DOHH2 (cell line): ENCODE data around the gene TMEM38A.
"Not testable (repeated sequence)": the region's sequence is repeated elsewhere in the genome, so short reads cannot be mapped to it uniquely, and the experiment has no call there.

Experiments used
- H3F3A ChIP-seq: fragments of 200-600 bp; sonication (generic), shearing (Covaris generic); 2 replicates; pipeline ENCODE4 v1.6.0; 2016; ENCODE audit warnings: antibody characterized with exemption, mild to moderate bottlenecking; ENCODE audit not compliant: control insufficient read depth, insufficient read depth
- H3K27ac ChIP-seq: fragments of 200-600 bp; sonication (generic); 2 replicates; pipeline ENCODE4 v1.5.1; 2014; ENCODE audit warnings: low read depth, mild to moderate bottlenecking, low read length, moderate library complexity
- H3K27me3 ChIP-seq: fragments of 200-600 bp; sonication (generic); 2 replicates; pipeline ENCODE4 v1.6.1; 2014; ENCODE audit warnings: mild to moderate bottlenecking, low read length, mixed read lengths; ENCODE audit not compliant: control insufficient read depth
- H3K36me3 ChIP-seq: fragments of 200-600 bp; sonication (generic); 2 replicates; pipeline ENCODE4 v1.6.1; 2014; ENCODE audit warnings: mild to moderate bottlenecking, low read length, moderate library complexity, mixed read lengths; ENCODE audit not compliant: control insufficient read depth
- H3K4me1 ChIP-seq: fragments of 200-600 bp; sonication (generic); 2 replicates; pipeline ENCODE4 v1.6.1; 2014; ENCODE audit warnings: mild to moderate bottlenecking, low read length, mixed read lengths; ENCODE audit not compliant: control insufficient read depth
- H3K4me2 ChIP-seq: fragments of 200-600 bp; sonication (generic); 2 replicates; pipeline ENCODE4 v1.6.0; 2014; ENCODE audit warnings: mild to moderate bottlenecking, low read length, moderate library complexity
- H3K4me3 ChIP-seq: fragments of 200-600 bp; sonication (generic); 2 replicates; pipeline ENCODE4 v1.5.1; 2014; ENCODE audit warnings: mild to moderate bottlenecking, low read length, mixed read lengths
- H3K79me2 ChIP-seq: fragments of 200-600 bp; sonication (generic); 2 replicates; pipeline ENCODE4 v1.6.1; 2014; ENCODE audit warnings: mild to moderate bottlenecking, low read length, mixed read lengths; ENCODE audit not compliant: control insufficient read depth
- H3K9me2 ChIP-seq: fragments of 200-600 bp; sonication (generic); replicated peaks from 2 replicates; pipeline ENCODE4 v1.6.1; 2014; ENCODE audit warnings: mild to moderate bottlenecking, low read length, mixed read lengths; ENCODE audit not compliant: control insufficient read depth
- H3K9me3 ChIP-seq: fragments of 200-600 bp; sonication (generic); 2 replicates; pipeline ENCODE4 v1.6.1; 2014; ENCODE audit warnings: antibody characterized with exemption, low read length, mixed read lengths; ENCODE audit not compliant: control insufficient read depth, insufficient read depth
- H4K20me1 ChIP-seq: fragments of 200-600 bp; sonication (generic); 2 replicates; pipeline ENCODE4 v1.6.0; 2014; ENCODE audit warnings: low read depth, mild to moderate bottlenecking, antibody characterized with exemption, low read length, moderate library complexity; ENCODE audit not compliant: control insufficient read depth, insufficient read depth
- EZH2phosphoT487 ChIP-seq: fragments of 200-600 bp; sonication (generic); IDR thresholded peaks from 2 replicates; pipeline ENCODE4 v1.6.1; 2017; ENCODE audit warnings: borderline replicate concordance, mild to moderate bottlenecking, antibody characterized with exemption, low read length, moderate library complexity, mixed read lengths
- TF ChIP-seq, protein P1 (sequence below): fragments of 200-600 bp; sonication (generic); IDR thresholded peaks from one replicate; pipeline ENCODE4 v1.5.1; 2014; ENCODE audit warnings: antibody characterized with exemption, mild to moderate bottlenecking, low read depth, low read length; ENCODE audit not compliant: poor library complexity, severe bottlenecking

The TMEM38A gene

DNA sequence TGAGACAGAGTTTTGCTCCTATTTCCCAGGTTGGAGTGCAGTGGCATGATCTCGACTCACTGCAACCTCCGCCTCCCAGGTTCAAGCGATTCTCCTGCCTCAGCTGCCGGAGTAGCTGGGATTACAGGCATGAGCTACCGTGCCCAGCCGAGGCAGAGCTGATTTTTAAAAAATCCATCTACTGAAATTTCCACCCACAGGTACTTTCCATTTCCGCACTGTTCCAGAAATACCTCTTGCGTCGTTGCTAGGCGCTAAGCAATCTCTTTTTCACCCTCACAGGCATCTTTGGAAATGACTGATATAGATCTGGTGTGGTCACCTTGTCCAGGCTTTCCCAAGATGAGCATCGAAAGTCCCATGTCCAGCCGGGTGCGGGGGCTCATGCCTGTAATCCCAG lies 9.4 kb downstream of the TMEM38A start:
- no peak overlapping the region for H3K4me3 ChIP-seq
- TF ChIP-seq, protein P1, sequence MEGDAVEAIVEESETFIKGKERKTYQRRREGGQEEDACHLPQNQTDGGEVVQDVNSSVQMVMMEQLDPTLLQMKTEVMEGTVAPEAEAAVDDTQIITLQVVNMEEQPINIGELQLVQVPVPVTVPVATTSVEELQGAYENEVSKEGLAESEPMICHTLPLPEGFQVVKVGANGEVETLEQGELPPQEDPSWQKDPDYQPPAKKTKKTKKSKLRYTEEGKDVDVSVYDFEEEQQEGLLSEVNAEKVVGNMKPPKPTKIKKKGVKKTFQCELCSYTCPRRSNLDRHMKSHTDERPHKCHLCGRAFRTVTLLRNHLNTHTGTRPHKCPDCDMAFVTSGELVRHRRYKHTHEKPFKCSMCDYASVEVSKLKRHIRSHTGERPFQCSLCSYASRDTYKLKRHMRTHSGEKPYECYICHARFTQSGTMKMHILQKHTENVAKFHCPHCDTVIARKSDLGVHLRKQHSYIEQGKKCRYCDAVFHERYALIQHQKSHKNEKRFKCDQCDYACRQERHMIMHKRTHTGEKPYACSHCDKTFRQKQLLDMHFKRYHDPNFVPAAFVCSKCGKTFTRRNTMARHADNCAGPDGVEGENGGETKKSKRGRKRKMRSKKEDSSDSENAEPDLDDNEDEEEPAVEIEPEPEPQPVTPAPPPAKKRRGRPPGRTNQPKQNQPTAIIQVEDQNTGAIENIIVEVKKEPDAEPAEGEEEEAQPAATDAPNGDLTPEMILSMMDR, result no peak
- no peak for TF ChIP-seq EZH2phosphoT487
- H3K4me1 ChIP-seq, result no peaks in the 10 kb centered on the region
- H3K9me3 ChIP-seq, result no peaks in the 10 kb centered on the region
- no peaks in the 10 kb centered on the region for H4K20me1 ChIP-seq
- H3K27me3 ChIP-seq, result no peaks in the 10 kb centered on the region
- H3F3A ChIP-seq, result no peaks in the 10 kb centered on the region
- H3K27ac ChIP-seq, result no peak overlapping the region
- no peaks in the 10 kb centered on the region for H3K9me2 ChIP-seq
- peaks cover 81% of the 10 kb centered on the region for H3K79me2 ChIP-seq
- peaks cover 55% of the 10 kb centered on the region for H3K36me3 ChIP-seq
- H3K4me2 ChIP-seq, result no peak overlapping the region

DNA sequence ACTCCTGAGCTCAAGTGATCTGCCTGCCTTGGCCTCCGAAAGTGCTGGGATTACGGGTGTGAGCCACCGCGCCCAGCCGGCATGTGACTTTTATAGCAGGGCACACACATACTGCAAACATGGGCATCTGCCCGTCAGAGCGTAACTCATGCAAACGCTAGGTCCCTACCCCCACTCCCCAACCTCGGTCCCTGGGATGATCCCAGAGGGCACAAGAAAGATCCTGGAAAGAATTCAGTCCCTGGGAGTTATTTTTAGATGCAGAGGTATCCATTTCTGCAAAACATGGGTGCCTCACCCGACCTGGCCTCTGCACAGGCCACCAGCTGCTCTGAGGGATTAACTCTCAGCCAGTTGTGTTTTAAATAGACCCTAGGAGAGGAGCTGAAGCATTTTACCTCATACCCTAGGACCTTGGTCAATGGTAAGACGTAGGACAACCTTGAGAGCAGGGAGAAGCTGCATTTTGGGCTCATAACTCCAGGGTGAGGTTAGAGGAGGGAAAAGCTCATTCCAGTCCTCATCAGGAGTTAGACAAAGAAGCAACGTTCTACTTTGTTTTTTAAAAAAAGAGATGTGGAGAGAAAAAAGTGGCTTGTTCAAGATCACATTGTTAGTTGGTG lies 10.8 kb downstream of the TMEM38A start:
- no peaks in the 10 kb centered on the region for H3K4me1 ChIP-seq
- no peak overlapping the region for H3K27ac ChIP-seq
- no peaks in the 10 kb centered on the region for H4K20me1 ChIP-seq
- H3K36me3 ChIP-seq, result peaks cover 43% of the 10 kb centered on the region
- peaks cover 76% of the 10 kb centered on the region for H3K79me2 ChIP-seq
- H3K4me3 ChIP-seq, result no peak overlapping the region
- H3K9me3 ChIP-seq, result no peaks in the 10 kb centered on the region
- H3K9me2 ChIP-seq, result no peaks in the 10 kb centered on the region
- H3K4me2 ChIP-seq, result no peak overlapping the region
- no peaks in the 10 kb centered on the region for H3K27me3 ChIP-seq
- no peak for TF ChIP-seq EZH2phosphoT487
- TF ChIP-seq, protein P1, result no peak
- no peaks in the 10 kb centered on the region for H3F3A ChIP-seq

DNA sequence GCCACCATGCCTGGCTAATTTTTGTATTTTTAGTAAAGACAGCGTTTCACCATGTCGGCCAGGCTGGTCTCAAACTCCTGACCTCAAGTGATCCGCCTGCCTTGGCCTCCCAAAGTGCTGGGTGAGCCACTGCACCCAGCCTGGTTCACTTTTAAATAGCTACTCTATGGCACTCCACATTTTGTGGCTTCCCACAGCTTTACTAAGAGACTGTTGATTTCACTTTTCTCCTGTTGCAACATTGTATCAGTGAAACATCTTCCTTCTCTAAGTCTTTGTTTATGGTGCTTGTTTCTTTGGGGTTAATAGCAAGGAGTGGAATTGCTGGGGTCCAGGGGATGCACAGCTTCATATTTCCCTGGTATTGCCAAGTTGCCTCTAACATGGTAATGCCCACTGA lies 12.3 kb downstream of the TMEM38A start:
- no peaks in the 10 kb centered on the region for H3K4me1 ChIP-seq
- H3K36me3 ChIP-seq, result peaks cover 43% of the 10 kb centered on the region
- no peak overlapping the region for H3K4me2 ChIP-seq
- no peaks in the 10 kb centered on the region for H3K9me2 ChIP-seq
- H4K20me1 ChIP-seq, result no peaks in the 10 kb centered on the region
- no peak overlapping the region for H3K27ac ChIP-seq
- TF ChIP-seq EZH2phosphoT487, result no peak
- TF ChIP-seq, protein P1, result no peak
- no peaks in the 10 kb centered on the region for H3K9me3 ChIP-seq
- H3F3A ChIP-seq, result no peaks in the 10 kb centered on the region
- peaks cover 72% of the 10 kb centered on the region for H3K79me2 ChIP-seq
- H3K27me3 ChIP-seq, result no peaks in the 10 kb centered on the region
- H3K4me3 ChIP-seq, result no peak overlapping the region

DNA sequence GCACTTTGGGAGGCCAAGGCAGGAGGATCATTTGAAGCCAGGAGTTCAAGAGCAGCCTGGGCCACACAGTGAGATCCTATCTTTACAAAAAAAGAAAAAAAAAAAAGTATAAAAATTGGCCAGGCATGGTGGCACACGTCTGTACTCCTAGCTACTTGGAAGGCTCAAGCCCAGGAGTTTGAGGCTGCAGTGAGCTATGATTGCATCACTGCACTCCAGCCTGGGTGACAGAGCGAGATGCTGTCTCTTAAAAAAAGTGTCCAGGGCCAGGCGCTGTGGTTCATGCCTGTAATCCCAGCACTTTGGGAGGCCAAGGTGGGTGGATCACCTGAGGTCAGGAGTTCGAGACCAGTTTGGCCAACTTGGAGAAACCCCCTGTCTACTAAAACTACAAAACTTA lies 12.9 kb downstream of the TMEM38A start:
- not testable (repeated sequence) for H3K27ac ChIP-seq

More for the DNA sequence above, 12.9 kb downstream of the TMEM38A start:
- not testable (repeated sequence) for H3K4me2 ChIP-seq, H3F3A ChIP-seq, H3K9me3 ChIP-seq, H3K4me1 ChIP-seq, H3K27me3 ChIP-seq, H3K9me2 ChIP-seq, H4K20me1 ChIP-seq, H3K4me3 ChIP-seq
- peaks cover 43% of the 10 kb centered on the region for H3K36me3 ChIP-seq
- H3K79me2 ChIP-seq, result peaks cover 66% of the 10 kb centered on the region
